OCI-LY1 (cell line): ENCODE data around the gene TAF4.

Experiments used
- H2AFZ ChIP-seq: fragments of 200-600 bp; sonication (generic), shearing (Covaris generic); 2 replicates; pipeline ENCODE4 v1.6.0; 2014; ENCODE audit warnings: antibody characterized with exemption, mild to moderate bottlenecking, low read length
- H3F3A ChIP-seq: fragments of 200-600 bp; sonication (generic), shearing (Covaris generic); 2 replicates; pipeline ENCODE4 v1.6.0; 2014; ENCODE audit warnings: mild to moderate bottlenecking, antibody characterized with exemption, low read length, moderate library complexity; ENCODE audit not compliant: insufficient read depth
- H3K27ac ChIP-seq: fragments of 200-600 bp; sonication (generic); 2 replicates; pipeline ENCODE4 v1.5.1; 2014; ENCODE audit warnings: low read length, mixed run types, mild to moderate bottlenecking, low read depth; ENCODE audit not compliant: poor library complexity, severe bottlenecking
- H3K27me3 ChIP-seq: fragments of 200-600 bp; sonication (generic); 2 replicates; pipeline ENCODE4 v1.6.0; 2014; ENCODE audit warnings: antibody characterized with exemption, mild to moderate bottlenecking, low read length, moderate library complexity; ENCODE audit not compliant: insufficient read depth
- H3K36me3 ChIP-seq: fragments of 200-600 bp; sonication (generic); 2 replicates; pipeline ENCODE4 v1.6.1; 2014; ENCODE audit warnings: mild to moderate bottlenecking, antibody characterized with exemption, low read length, moderate library complexity, mixed read lengths; ENCODE audit not compliant: insufficient read depth
- H3K4me1 ChIP-seq: fragments of 200-600 bp; sonication (generic); 2 replicates; pipeline ENCODE4 v1.5.1; 2014; ENCODE audit warnings: mild to moderate bottlenecking, low read length, moderate library complexity; ENCODE audit not compliant: insufficient read depth, severe bottlenecking
- H3K4me2 ChIP-seq: fragments of 200-600 bp; sonication (generic), shearing (Covaris generic); 2 replicates; pipeline ENCODE4 v1.6.1; 2014; ENCODE audit warnings: low read length
- H3K4me3 ChIP-seq: fragments of 200-600 bp; sonication (generic); 2 replicates; pipeline ENCODE4 v1.5.1; 2014; ENCODE audit warnings: low read length, low read depth, mild to moderate bottlenecking, mixed read lengths; ENCODE audit not compliant: poor library complexity, severe bottlenecking
- H3K79me2 ChIP-seq: fragments of 200-600 bp; shearing (Covaris generic); 2 replicates; pipeline ENCODE4 v1.6.1; 2016; ENCODE audit warnings: mixed run types, low read length, mixed read lengths; ENCODE audit not compliant: insufficient read depth
- H3K9ac ChIP-seq: fragments of 200-600 bp; sonication (generic), shearing (Covaris generic); 2 replicates; pipeline ENCODE4 v1.6.1; 2014; ENCODE audit warnings: mild to moderate bottlenecking, low read length, mixed read lengths
- H3K9me2 ChIP-seq: fragments of 200-600 bp; sonication (generic), shearing (Covaris generic); 2 replicates; pipeline ENCODE4 v1.6.1; 2014; ENCODE audit warnings: low read depth, mild to moderate bottlenecking, low read length, mixed read lengths
- H3K9me3 ChIP-seq: fragments of 200-600 bp; shearing (Covaris generic); 2 replicates; pipeline ENCODE4 v1.6.1; 2014; ENCODE audit warnings: low read length, mixed read lengths
- H4K20me1 ChIP-seq: fragments of 200-600 bp; sonication (generic), shearing (Covaris generic); 2 replicates; pipeline ENCODE4 v1.6.0; 2016; ENCODE audit warnings: mild to moderate bottlenecking, low read length; ENCODE audit not compliant: insufficient read depth
- CTCF ChIP-seq: fragments of 200-600 bp; sonication (generic), shearing (Covaris generic); IDR thresholded peaks from 2 replicates; pipeline ENCODE4 v1.5.1; 2017; ENCODE audit warnings: mild to moderate bottlenecking, antibody characterized with exemption, low read length, moderate library complexity, mixed read lengths
- EZH2 ChIP-seq: fragments of 200-600 bp; sonication (generic), shearing (Covaris generic); IDR thresholded peaks from 2 replicates; pipeline ENCODE4 v1.8.0; 2017; ENCODE audit warnings: borderline replicate concordance, mixed run types, mild to moderate bottlenecking, antibody characterized with exemption, low read length, moderate library complexity, mixed read lengths

The TAF4 gene

GRCh38 chr20:62019881-62020492, 45.7 kb downstream of the TAF4 start:
- H3K9me3 ChIP-seq = no peaks in the 10 kb centered on the region
- no peaks in the 10 kb centered on the region for H3K27me3 ChIP-seq
- no peaks in the 10 kb centered on the region for H3K9me2 ChIP-seq
- TF ChIP-seq EZH2 (no peak), CTCF (no peak)
- H3K79me2 ChIP-seq = peaks cover 9% of the 10 kb centered on the region
- H3K36me3 ChIP-seq = no peaks in the 10 kb centered on the region; the same call in 1 of the 2 replicates
- H3K9ac ChIP-seq = no peak overlapping the region
- no peaks in the 10 kb centered on the region for H3K4me1 ChIP-seq
- H3K4me2 ChIP-seq = no peak overlapping the region
- no peak overlapping the region for H2AFZ ChIP-seq
- no peak overlapping the region for H3K27ac ChIP-seq
- no peak overlapping the region for H3K4me3 ChIP-seq
- no peaks in the 10 kb centered on the region for H4K20me1 ChIP-seq
- H3F3A ChIP-seq = no peaks in the 10 kb centered on the region

GRCh38 chr20:62019144-62019805, 46.4 kb downstream of the TAF4 start:
- Histone ChIP-seq H3K4me1 (no peaks in the 10 kb centered on the region), H3F3A (no peaks in the 10 kb centered on the region), H3K4me2 (no peak overlapping the region), H3K9me2 (no peaks in the 10 kb centered on the region), H3K27ac (no peak overlapping the region), H3K79me2 (peaks cover 9% of the 10 kb centered on the region), H3K27me3 (no peaks in the 10 kb centered on the region), H4K20me1 (no peaks in the 10 kb centered on the region), H2AFZ (no peak overlapping the region), H3K36me3 (no peaks in the 10 kb centered on the region; the same call in 1 of the 2 replicates), H3K9me3 (no peaks in the 10 kb centered on the region), H3K4me3 (no peak overlapping the region), H3K9ac (no peak overlapping the region)
- TF ChIP-seq EZH2 (no peak), CTCF (no peak)

- H3K4me3 ChIP-seq = no peak overlapping the region
- H3F3A ChIP-seq = no peaks in the 10 kb centered on the region
- H3K9ac ChIP-seq = no peak overlapping the region
- no peak overlapping the region for H2AFZ ChIP-seq
- TF ChIP-seq EZH2 (no peak), CTCF (no peak)
- peaks cover 9% of the 10 kb centered on the region for H3K79me2 ChIP-seq
- H3K4me2 ChIP-seq = no peak overlapping the region
- H4K20me1 ChIP-seq = no peaks in the 10 kb centered on the region
- no peaks in the 10 kb centered on the region for H3K36me3 ChIP-seq
- H3K27ac ChIP-seq = no peak overlapping the region
- H3K27me3 ChIP-seq = no peaks in the 10 kb centered on the region
- H3K9me2 ChIP-seq = no peaks in the 10 kb centered on the region
- H3K4me1 ChIP-seq = no peaks in the 10 kb centered on the region
- H3K9me3 ChIP-seq = no peaks in the 10 kb centered on the region
Observed at GRCh38 chr20:62018437-62019143, 47.1 kb downstream of the TAF4 start.
